CD4-positive, alpha-beta memory T cell (primary cell): ENCODE data around the gene INHBE. TPM values are rescaled to one million over a fixed set of nuclear protein-coding genes. Genes with fewer than 3 reads are reported as not detected.

Source experiments
- CTCF ChIA-PET: fragments of 350-600 bp; sonication (Branson Sonifier 250); formaldehyde crosslinking; loops from one replicate; lab custom pipeline; 2021; ENCODE audit warnings: inconsistent platforms; ENCODE audit not compliant: partially characterized antibody; lab: Charles Lee
- POLR2A ChIA-PET: fragments of 350-600 bp; sonication (Branson Sonifier 250); formaldehyde crosslinking; loops from one replicate; lab custom pipeline; 2021; ENCODE audit not compliant: partially characterized antibody; lab: Charles Lee
- DNase-seq, 5 donors: peaks; one replicate each; pipeline versions ENCODE4 v3.0.0 to v3.0.0-alpha.2; 2020 to 2022; ENCODE audit warnings: mixed read lengths in 1 of 5
- H3K27ac ChIP-seq: one replicate; pipeline ENCODE4 v1.7.0; 2013; ENCODE audit warnings: low read depth, low read length
- H3K27me3 ChIP-seq: 2 replicates; pipeline ENCODE4 v1.7.0; 2013; ENCODE audit warnings: mild to moderate bottlenecking, low read length, moderate library complexity; ENCODE audit not compliant: insufficient read depth
- H3K36me3 ChIP-seq: 2 replicates; pipeline ENCODE4 v1.7.0; 2013; ENCODE audit warnings: mild to moderate bottlenecking, low read length, moderate library complexity; ENCODE audit not compliant: insufficient read depth
- H3K4me1 ChIP-seq: 2 replicates; pipeline ENCODE4 v1.7.0; 2013; ENCODE audit warnings: mild to moderate bottlenecking, low read length, moderate library complexity; ENCODE audit not compliant: insufficient read depth
- H3K4me3 ChIP-seq, 2 donors: one replicate each; pipeline ENCODE4 v1.7.0; 2013; ENCODE audit warnings: low read length in 2 of 2, mild to moderate bottlenecking in 1 of 2
- H3K9me3 ChIP-seq, 2 donors: one replicate each; pipeline ENCODE4 v1.7.0; 2013; ENCODE audit warnings: low read length in 2 of 2, control low read depth in 1 of 2; ENCODE audit not compliant: control insufficient read depth in 1 of 2
- H3K27ac Mint-ChIP-seq, 7 donors: one replicate each; pipeline ENCODE4 v1.8.0; 2020 to 2021; ENCODE audit warnings: mixed read lengths in 7 of 7, mild to moderate bottlenecking in 6 of 7, inconsistent platforms in 3 of 7, moderate library complexity in 3 of 7
- H3K27me3 Mint-ChIP-seq, 2 donors: one replicate each; pipeline ENCODE4 v1.8.0; 2020 to 2021; ENCODE audit warnings: mixed read lengths in 2 of 2
- H3K36me3 Mint-ChIP-seq, 2 donors: one replicate each; pipeline ENCODE4 v1.8.0; 2020 to 2021; ENCODE audit warnings: mixed read lengths in 2 of 2, inconsistent platforms in 1 of 2, mild to moderate bottlenecking in 1 of 2
- H3K4me1 Mint-ChIP-seq, 4 donors: one replicate each; pipeline ENCODE4 v1.8.0; 2020 to 2021; ENCODE audit warnings: mixed read lengths in 4 of 4, mild to moderate bottlenecking in 1 of 4
- H3K4me3 Mint-ChIP-seq, 8 donors: one replicate each; pipeline ENCODE4 v1.8.0; 2020 to 2021; ENCODE audit warnings: mixed read lengths in 8 of 8, mild to moderate bottlenecking in 7 of 8, moderate library complexity in 6 of 8, inconsistent platforms in 3 of 8
- H3K9me3 Mint-ChIP-seq, 8 donors: one replicate each; pipeline ENCODE4 v1.8.0; 2020 to 2021; ENCODE audit warnings: mixed read lengths in 8 of 8, mild to moderate bottlenecking in 5 of 8, inconsistent platforms in 3 of 8, moderate library complexity in 1 of 8
- intact Hi-C: fragments of 100-400 bp; cut with micrococcal nuclease; formaldehyde crosslinking; loops from one replicate; pipeline ENCODE4 v1.15.1; 2023
- polyA plus RNA-seq, 2 donors: library from polyadenylated mRNA; unstranded; fragments of 300-500 nt; fragmentation: Illumina TruSeq; gene quantifications; one replicate each; pipeline ENCODE4 v1.2.3, GENCODE V29; 2021
- total RNA-seq, 2 experiments: library from RNA; stranded (reverse); gene quantifications; one replicate each; pipeline ENCODE4 v1.2.3, GENCODE V29; 2021

The INHBE gene
- total and polyA plus RNA-seq, 4 experiments from 2014 or later = not detected

DNA sequence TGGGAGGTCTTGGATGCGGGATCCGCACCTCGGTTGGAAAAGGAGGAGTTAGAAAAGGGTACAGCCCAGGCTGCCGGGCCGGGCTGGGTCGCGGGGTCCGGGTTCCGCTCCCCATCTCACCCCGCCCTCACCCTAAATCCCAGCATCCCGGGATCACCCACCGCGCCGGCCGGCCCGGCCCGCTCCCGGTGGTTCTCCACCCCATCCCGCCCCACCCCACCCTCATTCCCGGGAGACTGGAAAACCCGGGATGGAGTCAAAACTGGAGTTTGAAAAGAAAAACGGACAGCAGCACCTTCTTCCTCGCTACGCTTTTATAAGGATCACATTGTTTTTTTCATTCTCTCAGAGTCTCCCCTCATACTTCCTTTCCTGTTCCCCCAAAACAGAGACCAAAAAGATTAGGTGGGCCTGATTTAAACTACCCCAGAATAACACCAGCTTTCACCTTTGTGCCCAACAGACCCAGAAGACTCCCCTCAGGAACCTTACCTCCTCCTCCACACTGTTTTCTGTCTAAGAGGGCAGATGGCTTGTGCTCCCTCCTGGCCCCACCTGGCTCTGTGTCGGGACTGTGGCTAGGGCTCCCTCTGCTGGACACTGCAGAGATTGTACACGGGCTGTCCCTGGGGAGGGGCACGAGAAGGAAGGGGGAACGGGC lies 7.3 kb downstream of the INHBE start:
- intact Hi-C loops = loop anchor here (1.0 to 5.0 kb wide), 7 partner anchors 16 to 280 kb away; partner anchors contain the start of genes MBD6 and PIP4K2C
- peaks cover 36% of the 10 kb centered on the region for H3K4me1 ChIP-seq
- DNase-seq = peak; percentile 84 to 88 (median 87)
- peak overlapping the region; percentile 86 to 95 (median 89) for H3K4me3 Mint-ChIP-seq
- CTCF ChIA-PET = interaction anchor here (0.8 to 9.6 kb wide), 14 partner anchors 10 to 279 kb away, joined by 3 to 204 read pairs (median 4); partner anchors contain the start of genes ARHGAP9 and DDIT3
- no peaks in the 10 kb centered on the region for H3K36me3 ChIP-seq
- POLR2A ChIA-PET = interaction anchor here (1.2 to 9.6 kb wide), 4 partner anchors 10 to 58 kb away, joined by 3 to 225 read pairs (median 9); partner anchors contain the start of genes ARHGAP9 and DDIT3
- peak overlapping the region; percentile 13 to 91 (median 80) for H3K27ac Mint-ChIP-seq
- H3K27ac ChIP-seq = no peak overlapping the region
- H3K4me3 ChIP-seq = peak overlapping the region; percentile 42 to 59
- H3K27me3 Mint-ChIP-seq = peaks cover 7 to 18% of the 10 kb centered on the region in 2 donors
- no peaks in the 10 kb centered on the region for H3K9me3 ChIP-seq
- peaks cover 0 to 5% of the 10 kb centered on the region in 2 donors for H3K36me3 Mint-ChIP-seq
- peaks cover 12% of the 10 kb centered on the region for H3K27me3 ChIP-seq
- H3K4me1 Mint-ChIP-seq = peaks cover 23 to 58% (median 35%) of the 10 kb centered on the region in 4 donors
- no peaks in the 10 kb centered on the region for H3K9me3 Mint-ChIP-seq

GRCh38 chr12:57462912-57463253 lies 7.8 kb downstream of the INHBE start:
- H3K4me1 Mint-ChIP-seq = peaks cover 23 to 62% (median 35%) of the 10 kb centered on the region in 4 donors
- H3K9me3 ChIP-seq = no peaks in the 10 kb centered on the region
- H3K4me1 ChIP-seq = peaks cover 36% of the 10 kb centered on the region
- H3K36me3 ChIP-seq = no peaks in the 10 kb centered on the region
- peak overlapping the region in 6 of 8 donors; percentile 86 to 95 (median 90) for H3K4me3 Mint-ChIP-seq
- H3K27me3 Mint-ChIP-seq = peaks cover 7 to 18% of the 10 kb centered on the region in 2 donors
- H3K27ac Mint-ChIP-seq = peak overlapping the region in 6 of 7 donors; percentile 49 to 80 (median 66)
- DNase-seq = no peak
- H3K27me3 ChIP-seq = peaks cover 12% of the 10 kb centered on the region
- intact Hi-C loops = loop anchor here (1.0 to 5.0 kb wide), 7 partner anchors 15 to 279 kb away; partner anchors contain the start of genes MBD6 and PIP4K2C
- no peak overlapping the region for H3K4me3 ChIP-seq
- ChIA-PET POLR2A (interaction anchor here (1.1 to 9.6 kb wide), 4 partner anchors 9 to 57 kb away, joined by 3 to 225 read pairs (median 9); partner anchors contain the start of genes ARHGAP9 and DDIT3), CTCF (interaction anchor here (0.5 to 9.6 kb wide), 14 partner anchors 9 to 278 kb away, joined by 3 to 204 read pairs (median 4); partner anchors contain the start of genes ARHGAP9, DDIT3 and INHBE)
- H3K9me3 Mint-ChIP-seq = no peaks in the 10 kb centered on the region
- H3K36me3 Mint-ChIP-seq = peaks cover 3 to 5% of the 10 kb centered on the region in 2 donors
- H3K27ac ChIP-seq = no peak overlapping the region

DNA sequence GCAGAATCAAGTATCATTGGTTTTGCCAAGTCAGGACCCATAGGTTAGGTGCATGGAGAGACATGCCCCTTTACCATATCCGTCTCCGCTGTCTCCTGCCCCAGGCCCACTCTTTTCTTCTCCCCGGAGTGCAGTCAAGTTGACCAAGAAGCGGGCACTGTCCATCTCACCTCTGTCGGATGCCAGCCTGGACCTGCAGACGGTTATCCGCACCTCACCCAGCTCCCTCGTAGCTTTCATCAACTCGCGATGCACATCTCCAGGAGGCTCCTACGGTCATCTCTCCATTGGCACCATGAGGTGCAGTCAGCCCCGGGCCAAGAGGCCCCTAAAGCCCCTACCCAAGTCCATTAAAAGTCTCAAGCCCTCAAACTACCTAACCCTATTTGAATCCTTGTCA lies 9.5 kb downstream of the INHBE start:
- H3K9me3 ChIP-seq = no peaks in the 10 kb centered on the region
- no peak overlapping the region for H3K27ac ChIP-seq
- no peak overlapping the region for H3K4me3 ChIP-seq
- intact Hi-C loops = loop anchor here (5.0 kb wide), 2 partner anchors 157 to 278 kb away; no protein-coding TSS in a partner anchor
- Mint-ChIP-seq H3K4me1 (peaks cover 17 to 57% (median 26%) of the 10 kb centered on the region in 4 donors), H3K9me3 (peaks cover 0 to 2% (median 0%) of the 10 kb centered on the region in 8 donors), H3K4me3 (peak overlapping the region in 2 of 8 donors; percentile 15 to 27), H3K27ac (peak overlapping the region in 2 of 7 donors; percentile 2 to 56), H3K36me3 (peaks cover 14% of the 10 kb centered on the region in 2 donors), H3K27me3 (peaks cover 7 to 15% of the 10 kb centered on the region in 2 donors)
- H3K36me3 ChIP-seq = peaks cover 6% of the 10 kb centered on the region
- peaks cover 31% of the 10 kb centered on the region for H3K4me1 ChIP-seq
- peaks cover 12% of the 10 kb centered on the region for H3K27me3 ChIP-seq
- POLR2A ChIA-PET = interaction anchor here (9.6 kb wide), 1 partner anchor 14 kb away, joined by 225 read pairs; the partner anchor contains the start of gene ARHGAP9
- CTCF ChIA-PET = interaction anchor here (2.4 to 9.6 kb wide), 3 partner anchors 7 to 14 kb away, joined by 15 to 204 read pairs (median 31); partner anchors contain the start of genes ARHGAP9 and INHBE
- DNase-seq = no peak

DNA sequence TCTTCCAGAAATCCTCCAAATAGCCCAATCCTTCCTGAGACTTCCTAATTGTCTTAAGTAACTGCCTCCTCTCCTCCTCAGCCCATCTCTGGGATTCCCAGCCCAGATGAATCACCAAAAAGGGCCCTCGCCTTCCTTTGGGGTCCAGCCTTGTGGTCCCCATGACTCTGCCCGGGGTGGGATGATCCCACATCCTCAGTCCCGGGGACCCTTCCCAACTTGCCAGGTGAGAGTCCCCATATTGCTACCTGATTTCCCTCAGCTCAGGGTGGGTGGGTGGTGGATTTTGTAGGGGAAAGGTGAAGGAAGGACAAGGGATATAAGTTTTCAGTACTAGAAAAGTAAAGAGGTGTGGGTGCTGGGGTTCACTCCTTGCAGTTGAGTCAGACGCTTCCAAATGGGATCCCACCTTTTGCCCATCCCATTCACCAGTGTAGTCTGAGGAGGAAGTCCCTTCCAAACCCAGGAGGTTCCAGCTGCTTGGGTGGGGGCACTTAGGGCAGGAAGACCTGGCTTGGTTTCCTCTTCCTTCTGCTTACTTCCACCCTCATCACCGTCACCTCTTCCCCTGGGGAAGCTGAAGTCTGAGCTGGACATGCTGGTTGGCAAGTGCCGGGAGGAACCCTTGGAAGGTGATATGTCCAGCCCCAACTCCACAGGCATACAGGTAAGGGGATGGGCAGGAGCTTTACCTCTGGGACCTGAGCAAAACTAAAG lies 10.1 kb downstream of the INHBE start:
- ChIA-PET POLR2A (interaction anchor here (9.6 kb wide), 1 partner anchor 13 kb away, joined by 225 read pairs; the partner anchor contains the start of gene ARHGAP9), CTCF (interaction anchor here (0.6 to 9.6 kb wide), 5 partner anchors 11 to 204 kb away, joined by 3 to 204 read pairs (median 3); partner anchors contain the start of genes ARHGAP9 and INHBE)
- H3K27ac ChIP-seq = no peak overlapping the region
- no peak for DNase-seq
- Mint-ChIP-seq H3K9me3 (peaks cover 0 to 2% (median 0%) of the 10 kb centered on the region in 8 donors), H3K27ac (peak overlapping the region in 3 of 7 donors; percentile 18 to 56 (median 53)), H3K36me3 (peaks cover 14 to 18% of the 10 kb centered on the region in 2 donors), H3K4me1 (peaks cover 17 to 53% (median 23%) of the 10 kb centered on the region in 4 donors), H3K27me3 (peaks cover 7 to 15% of the 10 kb centered on the region in 2 donors), H3K4me3 (peak overlapping the region in 2 of 8 donors; percentile 15 to 27)
- H3K4me3 ChIP-seq = no peak overlapping the region
- peaks cover 12% of the 10 kb centered on the region for H3K36me3 ChIP-seq
- peaks cover 12% of the 10 kb centered on the region for H3K27me3 ChIP-seq
- intact Hi-C loops = no loop called here
- H3K9me3 ChIP-seq = no peaks in the 10 kb centered on the region
- peaks cover 28% of the 10 kb centered on the region for H3K4me1 ChIP-seq

GRCh38 chr12:57465747-57466505 lies 10.8 kb downstream of the INHBE start:
- peaks cover 9% of the 10 kb centered on the region for H3K27me3 ChIP-seq
- Mint-ChIP-seq H3K36me3 (peaks cover 14 to 20% of the 10 kb centered on the region in 2 donors), H3K27ac (peak overlapping the region in 4 of 7 donors; percentile 18 to 56 (median 50)), H3K4me1 (peaks cover 13 to 47% (median 18%) of the 10 kb centered on the region in 4 donors), H3K4me3 (no peak overlapping the region), H3K27me3 (peaks cover 7 to 11% of the 10 kb centered on the region in 2 donors), H3K9me3 (peaks cover 0 to 2% (median 0%) of the 10 kb centered on the region in 8 donors)
- H3K36me3 ChIP-seq = peaks cover 19% of the 10 kb centered on the region
- no peak for DNase-seq
- H3K9me3 ChIP-seq = no peaks in the 10 kb centered on the region
- CTCF ChIA-PET = interaction anchor here (0.8 to 9.6 kb wide), 5 partner anchors 8 to 155 kb away, joined by 3 to 204 read pairs (median 3); partner anchors contain the start of genes ARHGAP9 and INHBE
- POLR2A ChIA-PET = interaction anchor here (0.9 to 9.6 kb wide), 3 partner anchors 12 to 354 kb away, joined by 3 to 225 read pairs (median 3); partner anchors contain the start of gene ARHGAP9
- H3K4me1 ChIP-seq = peaks cover 21% of the 10 kb centered on the region
- intact Hi-C loops = no loop called here
- no peak overlapping the region for H3K4me3 ChIP-seq
- no peak overlapping the region for H3K27ac ChIP-seq
